Astrocyte (in vitro differentiated cells and primary cell): ENCODE data around the gene PLEKHG2. TPM values are rescaled to one million over a fixed set of nuclear protein-coding genes. Genes with fewer than 3 reads are reported as not detected.

ENCODE experiments used
- DNase-seq: peaks from one replicate; pipeline ENCODE4 v3.0.0-alpha.2; 2010; ENCODE audit warnings: low read depth
- FAIRE-seq: peaks from 2 replicates; lab custom pipeline; 2011; peaks lifted over from hg19 to GRCh38; lab: Jason Lieb, UNC
- H2AFZ ChIP-seq: 2 replicates; pipeline ENCODE4 v1.6.0; 2012; ENCODE audit warnings: low read depth, low read length, inconsistent platforms
- H3K27ac ChIP-seq: 2 replicates; pipeline ENCODE4 v1.5.1; 2011; ENCODE audit warnings: low read depth, low read length, inconsistent platforms
- H3K27me3 ChIP-seq: 2 replicates; pipeline ENCODE4 v1.6.0; 2011; ENCODE audit warnings: low read length, inconsistent platforms; ENCODE audit not compliant: insufficient read depth
- H3K36me3 ChIP-seq: 2 replicates; pipeline ENCODE4 v1.5.1; 2011; ENCODE audit warnings: low read length, inconsistent platforms; ENCODE audit not compliant: insufficient read depth
- H3K4me1 ChIP-seq: 2 replicates; pipeline ENCODE4 v1.5.1; 2011; ENCODE audit warnings: low read length, inconsistent platforms; ENCODE audit not compliant: insufficient read depth
- H3K4me2 ChIP-seq: 2 replicates; pipeline ENCODE4 v1.6.0; 2012; ENCODE audit warnings: low read length, inconsistent platforms
- H3K4me3 ChIP-seq: 2 replicates; pipeline ENCODE4 v1.5.1; 2011; ENCODE audit warnings: low read depth, mild to moderate bottlenecking, low read length, inconsistent platforms; ENCODE audit not compliant: insufficient read depth
- H3K79me2 ChIP-seq: 2 replicates; pipeline ENCODE4 v1.6.0; 2012; ENCODE audit warnings: mild to moderate bottlenecking, low read length, inconsistent platforms; ENCODE audit not compliant: insufficient read depth
- H3K9ac ChIP-seq: 2 replicates; pipeline ENCODE4 v1.6.0; 2012; ENCODE audit warnings: mild to moderate bottlenecking, low read length, inconsistent platforms
- H3K9me3 ChIP-seq: 2 replicates; pipeline ENCODE4 v1.5.1; 2012; ENCODE audit warnings: low read depth, mild to moderate bottlenecking, low read length, inconsistent platforms; ENCODE audit not compliant: insufficient read depth
- H4K20me1 ChIP-seq: 2 replicates; pipeline ENCODE4 v1.6.0; 2012; ENCODE audit warnings: low read length, inconsistent platforms; ENCODE audit not compliant: insufficient read depth
- H3K27ac Mint-ChIP-seq: one replicate; pipeline ENCODE4 v1.8.0; 2021; ENCODE audit warnings: mild to moderate bottlenecking, mixed read lengths; ENCODE audit not compliant: unreplicated experiment
- H3K27me3 Mint-ChIP-seq: one replicate; pipeline ENCODE4 v1.8.0; 2021; ENCODE audit warnings: low read depth, mixed read lengths; ENCODE audit not compliant: unreplicated experiment
- H3K36me3 Mint-ChIP-seq: one replicate; pipeline ENCODE4 v1.8.0; 2021; ENCODE audit warnings: low read depth, mixed read lengths; ENCODE audit not compliant: unreplicated experiment
- H3K4me1 Mint-ChIP-seq: one replicate; pipeline ENCODE4 v1.8.0; 2021; ENCODE audit warnings: low read depth, mixed read lengths; ENCODE audit not compliant: unreplicated experiment
- H3K4me3 Mint-ChIP-seq: one replicate; pipeline ENCODE4 v1.8.0; 2021; ENCODE audit warnings: mild to moderate bottlenecking, moderate library complexity, mixed read lengths; ENCODE audit not compliant: unreplicated experiment
- H3K9me3 Mint-ChIP-seq: one replicate; pipeline ENCODE4 v1.8.0; 2021; ENCODE audit warnings: mild to moderate bottlenecking, mixed read lengths; ENCODE audit not compliant: unreplicated experiment
- EZH2 ChIP-seq: IDR thresholded peaks from 2 replicates; pipeline ENCODE4 v1.6.1; 2012; ENCODE audit warnings: mild to moderate bottlenecking, low read length, inconsistent platforms; ENCODE audit not compliant: insufficient read depth
- total RNA-seq: library from RNA; stranded (reverse); gene quantifications from 2 replicates; pipeline ENCODE4 v1.2.1, GENCODE V29; 2021
- TF ChIP-seq, protein P1 (sequence below): IDR thresholded peaks from 2 replicates; pipeline ENCODE4 v1.5.1; 2011; ENCODE audit warnings: low read depth, mild to moderate bottlenecking, inconsistent platforms, low read length, moderate library complexity; ENCODE audit not compliant: insufficient read depth

The PLEKHG2 gene
- total RNA-seq, 1 donor from 2014 or later, result 102 TPM

DNA sequence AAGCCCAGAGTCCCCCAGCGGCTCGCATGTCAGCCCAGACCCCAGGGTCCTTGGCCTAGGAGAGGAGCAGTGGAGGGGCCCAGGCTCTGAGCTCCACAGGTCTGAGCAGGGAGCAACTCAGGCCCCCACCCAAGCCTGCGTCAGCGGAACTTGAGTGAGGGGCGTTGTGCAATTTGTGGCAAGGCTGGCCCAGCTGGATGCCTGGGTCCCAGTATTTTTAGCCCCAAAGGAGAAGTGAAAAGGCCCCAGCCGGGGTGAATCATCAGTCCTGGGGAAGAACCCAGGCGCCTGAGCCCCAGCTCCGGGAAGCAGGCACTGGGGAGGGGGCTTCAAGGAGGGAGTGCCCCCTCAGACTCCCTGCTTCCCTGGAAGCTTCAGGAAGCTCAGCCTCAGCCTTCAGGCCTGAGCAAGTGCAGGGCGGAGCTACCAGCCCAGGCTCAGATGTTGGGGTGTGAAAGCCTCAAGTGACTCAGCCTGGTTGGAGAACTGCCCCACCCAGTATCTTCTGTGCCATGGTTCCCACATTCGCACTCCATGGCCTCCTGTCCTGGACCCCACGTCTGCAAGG is 14.1 kb upstream of the PLEKHG2 start:
- Histone ChIP-seq H3K27me3 (no peaks in the 10 kb centered on the region), H3K9ac (peak overlapping the region; percentile 68), H4K20me1 (peaks cover 6% of the 10 kb centered on the region), H2AFZ (no peak overlapping the region), H3K4me1 (peaks cover 39% of the 10 kb centered on the region), H3K4me3 (no peak overlapping the region), H3K9me3 (no peaks in the 10 kb centered on the region), H3K79me2 (peaks cover 7% of the 10 kb centered on the region), H3K27ac (peak overlapping the region; percentile 61), H3K4me2 (peak overlapping the region; percentile 37), H3K36me3 (peaks cover 6% of the 10 kb centered on the region)
- DNase-seq (peak; percentile 65), FAIRE-seq (no peak)
- H3K4me1 Mint-ChIP-seq, result peaks cover 23% of the 10 kb centered on the region
- H3K27me3 Mint-ChIP-seq, result no peaks in the 10 kb centered on the region
- H3K4me3 Mint-ChIP-seq, result peak overlapping the region; percentile 45
- TF ChIP-seq, protein P1, sequence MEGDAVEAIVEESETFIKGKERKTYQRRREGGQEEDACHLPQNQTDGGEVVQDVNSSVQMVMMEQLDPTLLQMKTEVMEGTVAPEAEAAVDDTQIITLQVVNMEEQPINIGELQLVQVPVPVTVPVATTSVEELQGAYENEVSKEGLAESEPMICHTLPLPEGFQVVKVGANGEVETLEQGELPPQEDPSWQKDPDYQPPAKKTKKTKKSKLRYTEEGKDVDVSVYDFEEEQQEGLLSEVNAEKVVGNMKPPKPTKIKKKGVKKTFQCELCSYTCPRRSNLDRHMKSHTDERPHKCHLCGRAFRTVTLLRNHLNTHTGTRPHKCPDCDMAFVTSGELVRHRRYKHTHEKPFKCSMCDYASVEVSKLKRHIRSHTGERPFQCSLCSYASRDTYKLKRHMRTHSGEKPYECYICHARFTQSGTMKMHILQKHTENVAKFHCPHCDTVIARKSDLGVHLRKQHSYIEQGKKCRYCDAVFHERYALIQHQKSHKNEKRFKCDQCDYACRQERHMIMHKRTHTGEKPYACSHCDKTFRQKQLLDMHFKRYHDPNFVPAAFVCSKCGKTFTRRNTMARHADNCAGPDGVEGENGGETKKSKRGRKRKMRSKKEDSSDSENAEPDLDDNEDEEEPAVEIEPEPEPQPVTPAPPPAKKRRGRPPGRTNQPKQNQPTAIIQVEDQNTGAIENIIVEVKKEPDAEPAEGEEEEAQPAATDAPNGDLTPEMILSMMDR, result no peak
- TF ChIP-seq EZH2, result no peak
- peaks cover 2% of the 10 kb centered on the region for H3K36me3 Mint-ChIP-seq
- no peaks in the 10 kb centered on the region for H3K9me3 Mint-ChIP-seq
- H3K27ac Mint-ChIP-seq, result peak overlapping the region; percentile 68

DNA sequence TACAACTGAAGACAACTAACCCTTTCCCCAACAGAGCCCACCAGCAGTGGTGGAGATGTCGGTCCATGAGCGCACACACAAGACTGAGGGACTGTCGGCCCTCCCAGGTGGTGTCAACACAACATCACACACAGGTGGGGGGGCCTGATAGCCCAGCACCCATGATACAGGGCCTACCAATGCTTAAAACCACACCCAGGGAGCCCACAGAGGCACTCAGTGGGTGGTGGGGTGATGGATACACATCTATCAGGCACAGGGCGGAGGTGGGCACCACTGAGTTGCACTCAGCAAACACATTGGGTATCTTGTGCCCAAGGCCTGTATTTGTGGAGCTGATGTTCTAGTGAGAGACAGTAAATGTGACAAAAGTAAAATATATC is 12.8 kb upstream of the PLEKHG2 start:
- no peak for FAIRE-seq

DNA sequence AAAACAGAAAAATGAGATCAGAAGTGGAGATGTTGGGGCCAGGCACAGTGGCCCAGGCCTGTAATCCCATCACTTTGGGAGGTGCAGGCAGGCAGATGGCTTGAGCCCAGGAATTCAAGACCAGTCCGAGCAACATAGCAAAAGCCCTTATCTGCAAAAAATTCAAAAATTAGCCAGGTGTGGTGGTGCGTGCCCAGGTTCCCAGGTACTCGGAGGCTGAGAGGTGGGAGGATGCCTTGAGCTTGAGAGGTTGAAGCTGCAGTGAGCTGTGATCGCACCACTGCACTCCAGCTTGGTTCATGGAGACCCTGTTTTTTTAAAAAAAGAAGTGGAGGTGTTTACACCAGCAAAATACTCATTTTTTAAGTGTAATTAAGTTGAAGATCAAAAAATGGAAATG is 12.4 kb upstream of the PLEKHG2 start:
- Mint-ChIP-seq H3K36me3 (peaks cover 2% of the 10 kb centered on the region), H3K27ac (no peak overlapping the region), H3K27me3 (no peaks in the 10 kb centered on the region), H3K9me3 (no peaks in the 10 kb centered on the region), H3K4me3 (no peak overlapping the region), H3K4me1 (peaks cover 24% of the 10 kb centered on the region)
- Histone ChIP-seq H3K9me3 (no peaks in the 10 kb centered on the region), H3K4me1 (peaks cover 45% of the 10 kb centered on the region), H4K20me1 (no peaks in the 10 kb centered on the region), H3K4me3 (no peak overlapping the region), H3K27me3 (no peaks in the 10 kb centered on the region), H3K27ac (no peak overlapping the region), H3K9ac (no peak overlapping the region), H2AFZ (no peak overlapping the region), H3K4me2 (no peak overlapping the region), H3K36me3 (peaks cover 3% of the 10 kb centered on the region), H3K79me2 (peaks cover 3% of the 10 kb centered on the region)
- DNase-seq (no peak), FAIRE-seq (no peak)
- TF ChIP-seq EZH2, result no peak
- TF ChIP-seq, protein P1, result no peak

More for the DNA sequence above, 12.8 kb upstream of the PLEKHG2 start:
- Histone ChIP-seq H3K4me3 (no peak overlapping the region), H2AFZ (no peak overlapping the region), H3K9me3 (no peaks in the 10 kb centered on the region), H3K4me2 (no peak overlapping the region), H3K27ac (no peak overlapping the region), H3K27me3 (no peaks in the 10 kb centered on the region), H4K20me1 (no peaks in the 10 kb centered on the region), H3K9ac (no peak overlapping the region), H3K36me3 (peaks cover 3% of the 10 kb centered on the region), H3K4me1 (peaks cover 45% of the 10 kb centered on the region), H3K79me2 (peaks cover 4% of the 10 kb centered on the region)
- Mint-ChIP-seq H3K36me3 (peaks cover 2% of the 10 kb centered on the region), H3K27ac (no peak overlapping the region), H3K9me3 (no peaks in the 10 kb centered on the region), H3K4me3 (peak overlapping the region; percentile 42), H3K27me3 (no peaks in the 10 kb centered on the region), H3K4me1 (peaks cover 26% of the 10 kb centered on the region)
- DNase-seq, result no peak
- TF ChIP-seq, protein P1, result no peak
- TF ChIP-seq EZH2, result no peak
